K562 (cell line): ENCODE results near the gene GPATCH11. TPM values are rescaled to one million over a fixed set of nuclear protein-coding genes. Genes with fewer than 3 reads are reported as not detected.
A peak's percentile ranks its signal among the peaks of the same experiment; 100 is the strongest.

ENCODE experiments used
- DDX20 ChIP-seq: fragments of 450-650 bp; IDR thresholded peaks from 2 replicates; pipeline ENCODE4 v1.6.1; 2016; ENCODE audit warnings: missing genetic modification characterization, low read depth, mild to moderate bottlenecking, missing compliant biosample characterization, moderate library complexity
- FOXA1 ChIP-seq: fragments of 450-650 bp; IDR thresholded peaks from 2 replicates; pipeline ENCODE4 v1.6.1; 2016; ENCODE audit warnings: mild to moderate bottlenecking, borderline replicate concordance
- GABPB1 ChIP-seq: sonication (generic); formaldehyde crosslinking; IDR thresholded peaks from 2 replicates; pipeline ENCODE4 v1.8.0; 2022; ENCODE audit warnings: mild to moderate bottlenecking, missing genetic modification reagents
- HMG20A ChIP-seq: fragments of 450-650 bp; formaldehyde crosslinking; conservative IDR thresholded peaks from 2 replicates; pipeline ENCODE4 v1.4.0; 2020; ENCODE audit warnings: mild to moderate bottlenecking, mixed read lengths
- KDM4B ChIP-seq, 2 experiments: fragments of 450-650 bp in 1 of 2; sonication (generic) in 1 of 2; IDR thresholded peaks; 2 replicates each; pipeline ENCODE4 v1.6.1; 2016 to 2017; ENCODE audit warnings: borderline replicate concordance in 2 of 2, antibody characterized with exemption in 1 of 2, low read depth in 1 of 2, mild to moderate bottlenecking in 1 of 2
- KLF1 ChIP-seq: fragments of 450-650 bp; IDR thresholded peaks from 2 replicates; pipeline ENCODE4 v1.6.1; 2016; ENCODE audit warnings: missing genetic modification characterization, missing compliant biosample characterization
- KLF16 ChIP-seq: IDR thresholded peaks from 2 replicates; pipeline ENCODE4 v1.6.1; 2016; ENCODE audit warnings: antibody characterized with exemption
- LARP7 ChIP-seq: fragments of 450-650 bp; IDR thresholded peaks from 2 replicates; pipeline ENCODE4 v1.6.1; 2016
- PHF20 ChIP-seq: fragments of 450-650 bp; IDR thresholded peaks from 2 replicates; pipeline ENCODE4 v1.6.1; 2018; ENCODE audit not compliant: partially characterized antibody
- RAD51 ChIP-seq: fragments of 450-650 bp; IDR thresholded peaks from 2 replicates; pipeline ENCODE4 v1.7.1; 2016; ENCODE audit warnings: low read depth, mild to moderate bottlenecking, borderline replicate concordance
- REST ChIP-seq, 2 experiments: fragments of 450-650 bp; formaldehyde crosslinking in 1 of 2; IDR thresholded peaks; 2 replicates each; pipeline versions ENCODE4 v1.4.0 to v1.6.1; 2014 to 2020; ENCODE audit warnings: mild to moderate bottlenecking in 2 of 2, borderline replicate concordance in 1 of 2, low read depth in 1 of 2
- SMARCC2 ChIP-seq: fragments of 450-650 bp; IDR thresholded peaks from 2 replicates; pipeline ENCODE4 v1.6.1; 2017; ENCODE audit warnings: antibody characterized with exemption, moderate library complexity, mild to moderate bottlenecking, low read depth
- ZNF586 ChIP-seq: fragments of 450-650 bp; formaldehyde crosslinking; conservative IDR thresholded peaks from 2 replicates; pipeline ENCODE4 v1.4.0; 2020; ENCODE audit warnings: mild to moderate bottlenecking, moderate library complexity
- ZNF717 ChIP-seq: fragments of 250-450 bp; sonication (Bioruptor Pico); IDR thresholded peaks from 2 replicates; pipeline ENCODE4 v1.5.0; 2021
- polyA plus RNA-seq, 8 experiments: library from polyadenylated mRNA; depleted of rRNA in 4 of 8; stranded (reverse) in 5 of 8; unstranded in 3 of 8; fragments of >200 nt; fragmentation: Nextera tagmentation in 2 of 8; fragmentation: Illumina TruSeq in 1 of 8; extraction: Ambion mirVana in 2 of 8; extraction: Trizol in 1 of 8; gene quantifications; 2 replicates each; pipeline versions ENCODE4 v1.2.1 to v1.2.3, GENCODE V29; 2011 to 2014; ENCODE audit warnings: inconsistent platforms in 1 of 8, missing spikeins in 1 of 8
- total RNA-seq, 7 experiments: library from RNA; depleted of rRNA in 6 of 7; stranded (reverse); fragments of >200 nt in 6 of 7; fragmentation: Illumina TruSeq in 2 of 7; extraction: Trizol in 2 of 7; gene quantifications; 2 replicates each; pipeline versions ENCODE4 v1.2.1 to v1.2.3, GENCODE V29; 2011 to 2021; ENCODE audit warnings: low replicate concordance in 1 of 7
- TF ChIP-seq, protein P1 (sequence below): fragments of 250-450 bp; sonication (Bioruptor Pico); IDR thresholded peaks from 2 replicates; pipeline ENCODE4 v1.4.0; 2020; ENCODE audit warnings: borderline replicate concordance
- TF ChIP-seq, protein P2 (sequence below): fragments of 250-450 bp; sonication (Bioruptor Pico); IDR thresholded peaks from 2 replicates; pipeline ENCODE4 v1.9.0; 2021; ENCODE audit warnings: mild to moderate bottlenecking, inconsistent platforms

Gene GPATCH11
- total and polyA plus RNA-seq, 9 of the 15 experiments (the other 6 are each of a cell fraction or from before 2014, with no cell fraction given): 7.9 to 23.9 (median 15.2) TPM

DNA sequence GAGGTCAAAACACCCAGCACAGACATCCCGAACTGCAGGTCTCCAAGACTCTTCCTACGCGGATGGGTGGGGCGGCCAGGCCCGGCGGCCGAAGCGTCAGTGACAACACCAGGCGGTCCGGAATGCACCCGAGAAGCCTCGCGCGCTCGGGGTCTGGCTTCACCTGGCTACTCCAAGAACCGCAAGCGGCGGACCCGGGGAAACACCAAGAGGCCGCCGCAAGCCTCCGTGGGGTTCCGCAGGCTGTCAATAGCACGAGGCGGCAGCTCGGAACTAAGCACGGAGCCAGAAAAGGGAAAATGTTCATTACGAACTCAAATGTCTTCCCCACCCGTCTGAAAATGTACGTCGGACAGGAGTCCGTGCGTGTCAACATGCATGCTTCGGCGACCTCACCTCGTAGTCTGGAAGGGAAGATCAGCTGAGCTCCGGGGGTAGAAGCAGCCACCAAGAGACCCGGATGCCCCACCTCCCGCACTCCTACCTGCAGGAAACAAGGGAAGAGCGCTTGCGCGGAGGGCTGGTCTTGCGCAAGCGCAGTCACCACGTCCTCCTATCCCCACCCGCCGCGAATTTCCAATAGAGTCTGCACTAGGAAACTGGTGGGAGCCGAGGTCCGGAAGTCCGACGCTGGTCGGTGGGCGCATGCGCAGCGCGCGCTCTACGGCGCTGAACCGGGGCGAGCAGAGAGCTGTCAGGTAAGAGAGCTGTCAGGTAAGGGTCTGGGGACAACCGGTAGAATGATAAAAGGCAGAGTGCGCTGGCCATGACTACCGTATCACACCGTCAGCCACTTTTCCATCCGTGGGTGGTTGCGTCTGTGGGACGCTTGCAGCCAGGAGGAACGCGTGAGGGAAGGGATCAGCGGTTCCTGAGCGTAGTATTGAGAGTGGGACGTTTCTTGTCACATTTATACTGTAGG is at the start of gene GPATCH11, which contains the start of gene HEATR5B (continued):
- TF ChIP-seq, protein P1, sequence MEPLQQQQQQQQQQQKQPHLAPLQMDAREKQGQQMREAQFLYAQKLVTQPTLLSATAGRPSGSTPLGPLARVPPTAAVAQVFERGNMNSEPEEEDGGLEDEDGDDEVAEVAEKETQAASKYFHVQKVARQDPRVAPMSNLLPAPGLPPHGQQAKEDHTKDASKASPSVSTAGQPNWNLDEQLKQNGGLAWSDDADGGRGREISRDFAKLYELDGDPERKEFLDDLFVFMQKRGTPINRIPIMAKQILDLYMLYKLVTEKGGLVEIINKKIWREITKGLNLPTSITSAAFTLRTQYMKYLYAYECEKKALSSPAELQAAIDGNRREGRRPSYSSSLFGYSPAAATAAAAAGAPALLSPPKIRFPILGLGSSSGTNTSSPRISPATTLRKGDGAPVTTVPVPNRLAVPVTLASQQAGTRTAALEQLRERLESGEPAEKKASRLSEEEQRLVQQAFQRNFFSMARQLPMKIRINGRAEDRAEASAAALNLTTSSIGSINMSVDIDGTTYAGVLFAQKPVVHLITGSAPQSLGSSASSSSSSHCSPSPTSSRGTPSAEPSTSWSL: no peak
- TF ChIP-seq SMARCC2 (no peak), GABPB1 (CRISPR knock-in tag) (peak; percentile 66), PHF20 (peak; percentile 34), ZNF586 (CRISPR knock-in tag) (no peak), HMG20A (no peak), LARP7 (no peak), ZNF717 (CRISPR knock-in tag) (no peak), FOXA1 (no peak), RAD51 (no peak), DDX20 (tag) (no peak), KDM4B (IDR thresholded peaks at IDR 0.05; ENCODE audit: borderline replicate concordance in 2 of 2, low read depth in 1 of 2) (no peak), KLF1 (tag) (no peak), KLF16 (no peak), REST (IDR thresholded peaks at IDR 0.05; ENCODE audit: borderline replicate concordance) (no peak), REST (CRISPR knock-in tag; IDR thresholded peaks at IDR 0.05; ENCODE audit: low read depth) (no peak)
- TF ChIP-seq, protein P2, sequence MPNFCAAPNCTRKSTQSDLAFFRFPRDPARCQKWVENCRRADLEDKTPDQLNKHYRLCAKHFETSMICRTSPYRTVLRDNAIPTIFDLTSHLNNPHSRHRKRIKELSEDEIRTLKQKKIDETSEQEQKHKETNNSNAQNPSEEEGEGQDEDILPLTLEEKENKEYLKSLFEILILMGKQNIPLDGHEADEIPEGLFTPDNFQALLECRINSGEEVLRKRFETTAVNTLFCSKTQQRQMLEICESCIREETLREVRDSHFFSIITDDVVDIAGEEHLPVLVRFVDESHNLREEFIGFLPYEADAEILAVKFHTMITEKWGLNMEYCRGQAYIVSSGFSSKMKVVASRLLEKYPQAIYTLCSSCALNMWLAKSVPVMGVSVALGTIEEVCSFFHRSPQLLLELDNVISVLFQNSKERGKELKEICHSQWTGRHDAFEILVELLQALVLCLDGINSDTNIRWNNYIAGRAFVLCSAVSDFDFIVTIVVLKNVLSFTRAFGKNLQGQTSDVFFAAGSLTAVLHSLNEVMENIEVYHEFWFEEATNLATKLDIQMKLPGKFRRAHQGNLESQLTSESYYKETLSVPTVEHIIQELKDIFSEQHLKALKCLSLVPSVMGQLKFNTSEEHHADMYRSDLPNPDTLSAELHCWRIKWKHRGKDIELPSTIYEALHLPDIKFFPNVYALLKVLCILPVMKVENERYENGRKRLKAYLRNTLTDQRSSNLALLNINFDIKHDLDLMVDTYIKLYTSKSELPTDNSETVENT (CRISPR knock-in tag): peak; percentile 55; the same call in 1 of the 2 replicates
